Right atrium auricular region (tissue), 2 donors: Measurements from ENCODE around the gene ETV5. TPM values are rescaled to one million over a fixed set of nuclear protein-coding genes. Genes with fewer than 3 reads are reported as not detected.

Experiments used
- DNase-seq: peaks from one replicate; pipeline ENCODE4 v3.0.0-alpha.2; 2019; ENCODE audit warnings: low spot score
- H3K27ac ChIP-seq, 2 donors: fragments of 200-600 bp; sonication (generic); 1 replicate in 1 of 2; 2 replicates in 1 of 2; pipeline ENCODE4 v1.5.1; 2016 to 2019
- H3K27me3 ChIP-seq, 2 donors: fragments of 200-600 bp; sonication (generic); one replicate each; pipeline versions ENCODE4 v1.5.1 to v1.6.0; 2017 to 2019
- H3K36me3 ChIP-seq: fragments of 200-600 bp; sonication (generic); one replicate; pipeline ENCODE4 v1.5.1; 2016
- H3K4me1 ChIP-seq, 2 donors: fragments of 200-600 bp; sonication (generic); one replicate each; pipeline versions ENCODE4 v1.5.1 to v1.6.0; 2017 to 2019
- H3K4me3 ChIP-seq, 2 donors: fragments of 200-600 bp; sonication (generic); 1 replicate in 1 of 2; 2 replicates in 1 of 2; pipeline ENCODE4 v1.5.1; 2017 to 2019; ENCODE audit warnings: mild to moderate bottlenecking in 1 of 2, moderate library complexity in 1 of 2
- H3K9me3 ChIP-seq, 2 donors: fragments of 200-600 bp; sonication (generic); one replicate each; pipeline ENCODE4 v1.5.1; 2019
- CTCF ChIP-seq, 2 donors: fragments of 200-600 bp; sonication (generic); IDR thresholded peaks; one replicate each; pipeline ENCODE4 v1.5.1; 2019; ENCODE audit warnings: antibody characterized with exemption in 2 of 2
- total RNA-seq, 2 donors: library from RNA; depleted of rRNA; stranded (reverse); fragments of >200 nt; gene quantifications; one replicate each; pipeline ENCODE4 v1.1.0, GENCODE V29; 2016

Gene ETV5
- total RNA-seq, 2 donors from 2014 or later, result 22.8 to 28.7 TPM

- no peaks in the 10 kb centered on the region for H3K27me3 ChIP-seq
- no peak for DNase-seq
- no peaks in the 10 kb centered on the region for H3K36me3 ChIP-seq
- no peaks in the 10 kb centered on the region for H3K4me1 ChIP-seq
- H3K4me3 ChIP-seq, result no peak overlapping the region
- H3K9me3 ChIP-seq, result no peaks in the 10 kb centered on the region
- H3K27ac ChIP-seq, result no peak overlapping the region
- TF ChIP-seq CTCF (IDR thresholded peaks at IDR 0.05), result no peak
These were observed 20.3 kb upstream of the ETV5 start for GRCh38 chr3:186129206-186129605.

- TF ChIP-seq CTCF (IDR thresholded peaks at IDR 0.05), result no peak
- DNase-seq, result no peak
These were observed 19.3 kb upstream of the ETV5 start for GRCh38 chr3:186128158-186128557.

GRCh38 chr3:186127463-186127862 lies 18.6 kb upstream of the ETV5 start:
- no peak for DNase-seq
- Histone ChIP-seq H3K36me3 (no peaks in the 10 kb centered on the region), H3K9me3 (no peaks in the 10 kb centered on the region), H3K4me3 (no peak overlapping the region), H3K27me3 (no peaks in the 10 kb centered on the region), H3K27ac (no peak overlapping the region), H3K4me1 (no peaks in the 10 kb centered on the region)
- TF ChIP-seq CTCF (IDR thresholded peaks at IDR 0.05), result no peak

More at GRCh38 chr3:186128158-186128557, 19.3 kb upstream of the ETV5 start:
- Histone ChIP-seq H3K4me3 (no peak overlapping the region), H3K27ac (no peak overlapping the region), H3K27me3 (no peaks in the 10 kb centered on the region), H3K36me3 (no peaks in the 10 kb centered on the region), H3K9me3 (no peaks in the 10 kb centered on the region), H3K4me1 (no peaks in the 10 kb centered on the region)

GRCh38 chr3:186125118-186125517 lies 16.2 kb upstream of the ETV5 start:
- H3K9me3 ChIP-seq, result no peaks in the 10 kb centered on the region
- no peaks in the 10 kb centered on the region for H3K27me3 ChIP-seq
- H3K4me1 ChIP-seq, result peaks cover 0 to 8% of the 10 kb centered on the region in 2 donors
- H3K4me3 ChIP-seq, result no peak overlapping the region
- no peak for TF ChIP-seq CTCF (IDR thresholded peaks at IDR 0.05)
- no peak for DNase-seq
- H3K27ac ChIP-seq, result no peak overlapping the region
- no peaks in the 10 kb centered on the region for H3K36me3 ChIP-seq

- no peak for TF ChIP-seq CTCF (IDR thresholded peaks at IDR 0.05)
- no peaks in the 10 kb centered on the region for H3K9me3 ChIP-seq
- no peak for DNase-seq
- H3K36me3 ChIP-seq, result no peaks in the 10 kb centered on the region
- H3K27me3 ChIP-seq, result no peaks in the 10 kb centered on the region
- peaks cover 0 to 8% of the 10 kb centered on the region in 2 donors for H3K4me1 ChIP-seq
- H3K4me3 ChIP-seq, result no peak overlapping the region
- no peak overlapping the region for H3K27ac ChIP-seq
These were observed 15.7 kb upstream of the ETV5 start for GRCh38 chr3:186124592-186124991.

GRCh38 chr3:186123012-186123411 lies 14.1 kb upstream of the ETV5 start:
- Histone ChIP-seq H3K27ac (no peak overlapping the region), H3K4me1 (peaks cover 0 to 8% of the 10 kb centered on the region in 2 donors), H3K4me3 (no peak overlapping the region), H3K9me3 (no peaks in the 10 kb centered on the region), H3K27me3 (no peaks in the 10 kb centered on the region), H3K36me3 (no peaks in the 10 kb centered on the region)
- no peak for TF ChIP-seq CTCF (IDR thresholded peaks at IDR 0.05)
- DNase-seq, result no peak
